RWPE2 (cell line): ENCODE results near the gene SYT8.

Experiments used
- ATAC-seq: fragments of 200-7000 bp; cut with Tn5 transposase; 3 replicates; pipeline ENCODE4 v1.9.1; 2021; ENCODE audit warnings: low read depth
- DNase-seq: peaks from one replicate; pipeline ENCODE4 v3.0.0-alpha.2; 2020; ENCODE audit warnings: low spot score
- H3K27ac ChIP-seq: fragments of 450-650 bp; 2 replicates; pipeline ENCODE4 v1.5.1; 2017; ENCODE audit warnings: mild to moderate bottlenecking; ENCODE audit not compliant: poor library complexity, severe bottlenecking
- H3K27me3 ChIP-seq: fragments of 250-450 bp; sonication (Bioruptor Pico); 2 replicates; pipeline ENCODE4 v1.5.1; 2021; ENCODE audit warnings: mild to moderate bottlenecking, moderate library complexity; ENCODE audit not compliant: insufficient read depth, poor library complexity, severe bottlenecking
- H3K36me3 ChIP-seq: fragments of 250-450 bp; sonication (Bioruptor Pico); 2 replicates; pipeline ENCODE4 v1.5.1; 2020; ENCODE audit warnings: low read depth, mild to moderate bottlenecking, moderate library complexity
- H3K4me1 ChIP-seq: fragments of 250-450 bp; sonication (Bioruptor Pico); 2 replicates; pipeline ENCODE4 v1.5.1; 2021; ENCODE audit warnings: mild to moderate bottlenecking, moderate library complexity; ENCODE audit not compliant: insufficient read depth, poor library complexity, severe bottlenecking
- H3K4me3 ChIP-seq: fragments of 250-450 bp; sonication (Bioruptor Pico); 2 replicates; pipeline ENCODE4 v1.5.1; 2021; ENCODE audit warnings: mild to moderate bottlenecking, moderate library complexity; ENCODE audit not compliant: severe bottlenecking
- H3K9me3 ChIP-seq: fragments of 250-450 bp; sonication (Bioruptor Pico); 2 replicates; pipeline ENCODE4 v1.5.1; 2021; ENCODE audit warnings: mild to moderate bottlenecking, moderate library complexity; ENCODE audit not compliant: severe bottlenecking
- TF ChIP-seq, protein P1 (sequence below): fragments of 450-650 bp; IDR thresholded peaks from one replicate; pipeline ENCODE4 v1.5.1; 2017; ENCODE audit warnings: mild to moderate bottlenecking, moderate library complexity; ENCODE audit not compliant: poor library complexity, severe bottlenecking

The SYT8 gene

DNA sequence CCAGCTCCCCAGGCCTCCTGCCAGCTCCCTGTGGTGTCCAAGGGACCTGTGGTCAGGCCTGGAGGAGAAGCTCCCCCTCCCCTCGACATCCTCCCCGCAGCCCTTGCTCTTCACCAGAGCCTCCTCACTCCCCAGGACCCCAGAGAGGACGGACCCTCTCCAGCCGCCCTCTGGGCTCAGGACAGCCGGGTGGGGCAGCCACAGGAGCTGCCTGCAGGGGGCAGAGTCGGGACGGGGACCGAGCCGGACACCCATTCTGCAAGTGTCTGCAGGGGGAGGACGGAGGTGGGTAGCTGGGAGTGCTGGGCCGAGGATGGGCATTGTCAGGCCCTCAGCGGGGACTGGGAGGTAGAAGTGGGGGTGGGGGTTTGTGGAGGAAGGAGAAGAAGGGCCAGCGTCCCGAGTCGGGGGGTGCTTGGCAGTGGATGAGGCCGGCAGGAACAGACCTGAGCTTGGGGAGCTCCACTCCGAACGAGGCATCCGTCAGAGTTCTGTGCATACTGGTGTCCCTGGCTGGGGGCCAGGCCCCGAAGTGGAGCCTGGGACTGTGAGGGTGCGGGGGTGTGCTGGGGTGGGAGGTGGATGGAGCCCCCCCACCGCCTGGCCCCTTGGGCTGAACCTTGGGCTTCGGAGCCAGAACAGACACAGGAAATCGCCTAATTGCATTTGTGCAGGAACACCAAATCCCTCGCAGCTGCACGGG is 41.7 kb downstream of the SYT8 start:
- TF ChIP-seq, protein P1, sequence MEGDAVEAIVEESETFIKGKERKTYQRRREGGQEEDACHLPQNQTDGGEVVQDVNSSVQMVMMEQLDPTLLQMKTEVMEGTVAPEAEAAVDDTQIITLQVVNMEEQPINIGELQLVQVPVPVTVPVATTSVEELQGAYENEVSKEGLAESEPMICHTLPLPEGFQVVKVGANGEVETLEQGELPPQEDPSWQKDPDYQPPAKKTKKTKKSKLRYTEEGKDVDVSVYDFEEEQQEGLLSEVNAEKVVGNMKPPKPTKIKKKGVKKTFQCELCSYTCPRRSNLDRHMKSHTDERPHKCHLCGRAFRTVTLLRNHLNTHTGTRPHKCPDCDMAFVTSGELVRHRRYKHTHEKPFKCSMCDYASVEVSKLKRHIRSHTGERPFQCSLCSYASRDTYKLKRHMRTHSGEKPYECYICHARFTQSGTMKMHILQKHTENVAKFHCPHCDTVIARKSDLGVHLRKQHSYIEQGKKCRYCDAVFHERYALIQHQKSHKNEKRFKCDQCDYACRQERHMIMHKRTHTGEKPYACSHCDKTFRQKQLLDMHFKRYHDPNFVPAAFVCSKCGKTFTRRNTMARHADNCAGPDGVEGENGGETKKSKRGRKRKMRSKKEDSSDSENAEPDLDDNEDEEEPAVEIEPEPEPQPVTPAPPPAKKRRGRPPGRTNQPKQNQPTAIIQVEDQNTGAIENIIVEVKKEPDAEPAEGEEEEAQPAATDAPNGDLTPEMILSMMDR = peak; percentile 33
- DNase-seq = peak; percentile 69
- no peaks in the 10 kb centered on the region for H3K9me3 ChIP-seq
- ATAC-seq = peak; percentile 24; the same call in 2 of the 3 replicates
- no peaks in the 10 kb centered on the region for H3K36me3 ChIP-seq
- H3K27me3 ChIP-seq = no peaks in the 10 kb centered on the region
- H3K4me1 ChIP-seq = peaks cover 25% of the 10 kb centered on the region
- H3K27ac ChIP-seq = peak overlapping the region; percentile 93
- H3K4me3 ChIP-seq = peak overlapping the region; percentile 19

DNA sequence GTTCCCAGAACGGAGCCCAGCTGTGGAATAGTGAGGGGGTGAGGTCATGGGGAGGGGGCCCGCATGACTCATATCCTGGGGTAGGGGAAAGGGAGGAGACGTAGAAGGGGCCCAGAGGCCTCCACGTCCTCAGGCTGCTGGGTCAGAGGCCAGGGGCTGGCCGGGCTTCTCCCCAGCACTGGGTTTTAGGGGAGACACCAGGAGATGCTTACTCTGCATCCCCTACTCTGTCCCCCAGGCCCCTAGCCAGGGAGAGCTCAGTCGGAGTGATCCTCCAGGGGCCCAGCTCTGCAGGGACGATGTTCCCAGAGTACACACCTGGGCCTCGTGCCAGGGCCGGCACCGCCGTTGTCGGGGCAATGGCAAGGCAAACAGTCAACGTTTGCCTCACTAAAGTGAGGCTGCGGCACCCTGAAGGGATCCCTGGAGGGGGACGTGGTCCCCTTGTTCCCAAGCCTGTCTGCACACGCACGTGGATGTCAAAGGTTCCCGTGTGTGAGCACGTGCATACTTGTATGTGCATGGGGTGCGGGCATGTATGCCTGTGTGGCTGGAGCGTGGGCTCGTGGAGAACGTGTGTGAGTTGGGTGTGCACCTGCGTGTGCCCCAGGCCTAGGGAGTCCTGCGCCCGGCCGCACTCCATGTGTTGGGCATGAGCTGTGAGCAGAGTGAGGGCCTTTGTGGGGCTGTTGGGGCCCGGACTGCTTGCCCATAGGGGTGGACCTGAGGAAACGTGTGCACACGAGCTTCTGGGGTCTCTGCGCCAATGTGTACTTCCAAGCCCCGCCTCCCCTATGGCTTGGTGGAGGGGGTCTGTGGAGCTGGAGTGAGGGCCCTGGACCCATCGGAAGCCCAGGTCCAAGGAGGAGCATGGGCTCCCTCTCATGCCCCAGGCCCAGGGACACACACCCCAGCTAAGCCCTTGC is 42.7 kb downstream of the SYT8 start:
- H3K4me1 ChIP-seq = peaks cover 25% of the 10 kb centered on the region
- no peaks in the 10 kb centered on the region for H3K36me3 ChIP-seq
- DNase-seq (peak; percentile 70), ATAC-seq (no peak)
- H3K27me3 ChIP-seq = no peaks in the 10 kb centered on the region
- TF ChIP-seq, protein P1 = no peak
- H3K4me3 ChIP-seq = no peak overlapping the region
- peak overlapping the region; percentile 93 for H3K27ac ChIP-seq
- no peaks in the 10 kb centered on the region for H3K9me3 ChIP-seq

DNA sequence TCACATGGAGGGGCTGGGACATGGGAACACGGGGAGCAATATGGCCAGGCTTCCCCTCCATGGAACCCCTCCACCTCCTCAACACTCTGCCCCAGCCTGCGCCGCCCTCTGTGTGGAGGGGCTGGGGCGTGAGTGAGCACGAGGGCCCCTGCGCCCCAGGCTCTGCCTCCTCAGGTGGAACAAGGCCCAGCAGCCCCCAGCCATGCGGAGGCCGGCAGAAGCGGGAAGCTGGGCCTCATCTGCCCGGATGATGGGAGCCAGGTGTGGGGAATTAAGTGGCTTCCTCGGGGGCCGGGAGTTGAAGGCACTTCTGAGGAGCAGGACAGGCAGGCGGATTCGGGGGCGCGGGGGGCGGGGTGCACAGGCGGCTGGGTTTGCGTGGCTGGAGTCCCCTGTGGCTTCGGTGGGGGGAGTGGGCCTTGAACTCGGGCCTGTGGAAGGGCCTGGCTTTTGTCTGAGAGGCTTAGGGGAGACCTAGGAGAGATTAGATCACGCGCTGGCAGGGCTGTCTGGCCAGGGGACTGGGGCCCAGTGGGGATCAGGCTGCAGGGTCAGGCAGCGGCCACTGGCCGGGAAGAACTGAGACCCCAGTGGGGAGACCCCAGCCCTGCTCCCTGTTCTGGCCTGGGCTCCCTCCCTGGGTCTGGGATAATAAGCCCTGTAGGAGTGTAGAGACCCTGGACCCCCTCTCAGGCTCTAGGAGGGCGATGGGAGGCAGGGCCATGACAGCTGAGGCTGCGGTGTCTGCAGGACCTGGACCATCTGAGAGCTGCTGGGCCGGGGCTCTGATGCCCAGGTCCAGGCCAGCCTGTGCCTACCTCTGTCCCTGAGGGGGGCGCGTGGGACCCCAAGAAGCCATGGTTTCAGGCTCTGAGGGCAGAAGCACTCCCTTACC is 43.6 kb downstream of the SYT8 start:
- ATAC-seq (no peak), DNase-seq (peak; percentile 61)
- Histone ChIP-seq H3K36me3 (no peaks in the 10 kb centered on the region), H3K27ac (peak overlapping the region; percentile 93), H3K4me1 (peaks cover 18% of the 10 kb centered on the region), H3K27me3 (no peaks in the 10 kb centered on the region), H3K9me3 (no peaks in the 10 kb centered on the region), H3K4me3 (no peak overlapping the region)
- TF ChIP-seq, protein P1 = no peak

DNA sequence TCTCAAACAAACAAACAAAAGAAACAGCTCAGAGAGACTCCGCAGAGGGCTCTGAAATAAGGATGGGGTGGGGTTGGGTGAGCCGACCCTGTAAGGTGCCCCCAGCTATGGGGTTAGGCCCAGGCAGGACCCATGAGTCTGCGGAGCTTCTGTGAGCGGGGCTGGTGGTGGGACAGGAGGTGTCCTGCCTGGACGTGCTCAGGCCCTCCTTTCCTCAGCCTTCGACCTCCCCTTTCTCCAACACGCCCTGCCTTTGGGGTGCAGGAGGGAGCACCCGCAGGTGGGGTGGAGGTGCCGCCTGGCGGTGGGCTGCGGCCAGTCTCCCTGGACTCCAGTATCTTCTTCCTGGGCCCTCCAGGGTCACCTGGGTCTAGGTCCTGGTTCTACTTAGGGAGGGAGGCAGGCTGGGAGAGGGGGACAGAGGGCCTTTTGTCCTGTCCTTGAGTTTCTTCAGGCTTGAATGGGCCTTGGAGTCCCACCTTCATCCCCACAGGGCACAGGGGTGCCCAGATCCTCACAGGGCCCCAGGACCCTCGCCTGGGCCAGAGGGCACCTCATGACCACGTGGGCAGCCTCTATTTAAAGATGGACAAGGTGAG is 44.7 kb downstream of the SYT8 start:
- no peak for ATAC-seq
- Histone ChIP-seq H3K27ac (peak overlapping the region; percentile 27), H3K4me3 (no peak overlapping the region), H3K9me3 (no peaks in the 10 kb centered on the region), H3K27me3 (no peaks in the 10 kb centered on the region), H3K36me3 (no peaks in the 10 kb centered on the region), H3K4me1 (peaks cover 16% of the 10 kb centered on the region)
- DNase-seq = peak; percentile 47
- TF ChIP-seq, protein P1 = no peak
